Measurements from ENCODE around the gene TLR8. TPM values are rescaled to one million over a fixed set of nuclear protein-coding genes. Genes with fewer than 3 reads are reported as not detected.
"Not testable (repeated sequence)": the region's sequence is repeated elsewhere in the genome, so short reads cannot be mapped to it uniquely, and the experiment has no call there.

TLR8 gene
- polyA plus RNA-seq, 1 donor: 0.15 TPM

- DNase-seq: peak; percentile 60
These were observed 40.6 kb downstream of the TLR8 start for GRCh38 chrX:12946838-12947544.

- DNase-seq: no peak
These were observed 41.3 kb downstream of the TLR8 start for GRCh38 chrX:12947545-12948235.

- no peak for DNase-seq
These were observed 42.1 kb downstream of the TLR8 start for GRCh38 chrX:12948495-12948894.

- DNase-seq: no peak
These were observed 42.9 kb downstream of the TLR8 start for GRCh38 chrX:12949205-12949926.

GRCh38 chrX:12949927-12950656 lies 43.7 kb downstream of the TLR8 start:
- DNase-seq: peak; percentile 62

- DNase-seq: no peak
These were observed 44.6 kb downstream of the TLR8 start for GRCh38 chrX:12950851-12951594.

- no peak for DNase-seq
These were observed 45.2 kb downstream of the TLR8 start for GRCh38 chrX:12951595-12951975.

GRCh38 chrX:12953420-12953819 lies 47.0 kb downstream of the TLR8 start:
- no peak for DNase-seq

GRCh38 chrX:12954376-12954775 lies 48.0 kb downstream of the TLR8 start:
- no peak for DNase-seq

- no peak for DNase-seq
These were observed 48.6 kb downstream of the TLR8 start for GRCh38 chrX:12954981-12955380.

- no peak for DNase-seq
These were observed 49.7 kb downstream of the TLR8 start for GRCh38 chrX:12955882-12956703.

- no peak for DNase-seq
These were observed 50.5 kb downstream of the TLR8 start for GRCh38 chrX:12956704-12957534.

GRCh38 chrX:12958059-12958458 lies 51.6 kb downstream of the TLR8 start:
- DNase-seq: no peak

- no peak for DNase-seq
These were observed 52.0 kb downstream of the TLR8 start for GRCh38 chrX:12958461-12958860.

GRCh38 chrX:12961196-12961718 lies 54.8 kb downstream of the TLR8 start:
- no peak for DNase-seq

GRCh38 chrX:12962041-12962504 lies 55.7 kb downstream of the TLR8 start:
- DNase-seq: no peak

GRCh38 chrX:12963210-12963850 lies 56.9 kb downstream of the TLR8 start:
- not testable (repeated sequence) for DNase-seq

GRCh38 chrX:12965131-12965940 lies 58.9 kb downstream of the TLR8 start:
- no peak for DNase-seq

All from left kidney (tissue), 2 donors.